ENCODE measurements around the gene DGLUCY.

DGLUCY gene

DNA sequence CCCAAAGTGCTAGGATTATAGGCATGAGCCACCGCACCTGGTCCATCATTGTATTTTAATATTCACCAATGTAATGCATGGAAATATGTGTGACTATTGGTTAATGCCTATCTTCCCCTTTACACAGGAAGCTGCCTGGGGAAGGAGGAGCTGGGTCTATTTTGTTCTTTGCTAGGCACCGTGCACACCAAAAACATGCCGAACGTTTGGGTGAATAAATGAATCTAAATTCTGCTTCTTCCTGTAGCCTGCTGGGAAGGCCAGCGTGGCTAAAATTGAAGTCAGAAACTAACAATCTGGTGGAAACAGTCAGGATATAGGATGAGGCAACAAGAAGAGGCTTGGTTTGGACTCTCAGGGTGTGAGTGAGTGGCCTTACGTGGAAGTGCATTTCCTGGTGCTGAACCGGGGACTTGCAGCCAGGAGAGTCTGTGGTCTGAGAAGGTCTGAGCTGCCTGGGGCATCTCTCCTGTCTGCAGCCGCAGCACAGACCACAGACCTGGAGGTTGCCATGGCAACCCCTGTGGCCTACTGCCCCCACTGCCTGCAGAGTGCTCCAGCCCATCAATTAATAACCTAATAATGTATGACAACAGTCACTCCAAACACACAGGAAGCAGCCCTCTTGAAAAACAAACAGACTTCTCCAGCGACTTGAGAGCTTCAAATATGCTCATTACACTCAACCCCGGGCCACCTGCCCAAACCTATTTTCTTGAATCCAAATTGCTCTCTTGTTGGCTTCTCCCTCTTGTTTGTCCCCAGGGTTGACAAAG is 136.2 kb downstream of the DGLUCY start:
- no peak for TF ChIP-seq CTCF (conservative IDR thresholded peaks at IDR 0.05)
- TF ChIP-seq ZFX (IDR thresholded peaks at IDR 0.05): no peak
- no peak overlapping the region for H3K27ac ChIP-seq

GRCh38 chr14:91250912-91251311 is 137.0 kb downstream of the DGLUCY start:
- TF ChIP-seq ZFX (IDR thresholded peaks at IDR 0.05) (no peak), CTCF (conservative IDR thresholded peaks at IDR 0.05) (no peak)
- no peak overlapping the region for H3K27ac ChIP-seq

- no peak for TF ChIP-seq ZFX (IDR thresholded peaks at IDR 0.05)
- TF ChIP-seq CTCF (conservative IDR thresholded peaks at IDR 0.05): no peak
- H3K27ac ChIP-seq: peak overlapping the region; percentile 27; the same call in 1 of the 2 replicates
Observed at GRCh38 chr14:91252871-91253794, 139.3 kb downstream of the DGLUCY start.

GRCh38 chr14:91253795-91254323 is 140.0 kb downstream of the DGLUCY start:
- TF ChIP-seq CTCF (conservative IDR thresholded peaks at IDR 0.05): no peak
- TF ChIP-seq ZFX (IDR thresholded peaks at IDR 0.05): no peak
- peak overlapping the region; percentile 27; the same call in 1 of the 2 replicates for H3K27ac ChIP-seq

- TF ChIP-seq CTCF (conservative IDR thresholded peaks at IDR 0.05) (no peak), ZFX (IDR thresholded peaks at IDR 0.05) (no peak)
- no peak overlapping the region for H3K27ac ChIP-seq
Observed at GRCh38 chr14:91254461-91254860, 140.6 kb downstream of the DGLUCY start.

- H3K27ac ChIP-seq: no peak overlapping the region
- TF ChIP-seq CTCF (conservative IDR thresholded peaks at IDR 0.05) (no peak), ZFX (IDR thresholded peaks at IDR 0.05) (no peak)
Observed at GRCh38 chr14:91255026-91255695, 141.3 kb downstream of the DGLUCY start.
